IMR-90 (cell line): ENCODE data around the gene PTGR3. TPM values are rescaled to one million over a fixed set of nuclear protein-coding genes. Genes with fewer than 3 reads are reported as not detected.

Experiments
- ATAC-seq: fragments of 200-7000 bp; cut with Tn5 transposase; 2 replicates; pipeline ENCODE4 v1.9.1; 2020; ENCODE audit warnings: low read depth, mild to moderate bottlenecking, moderate library complexity
- BruUV-seq: library from RNA; stranded (reverse); fragments of 400-500 nt; replicated peaks from 2 replicates; lab custom pipeline; 2021; lab: Mats Ljungman, UMichigan
- CTCF ChIA-PET: fragments of 300-600 bp; formaldehyde crosslinking; extraction: SDS; loops from one replicate; lab custom pipeline; 2021; ENCODE audit warnings: antibody characterized with exemption; lab: Yijun Ruan, JAX
- POLR2A ChIA-PET: fragments of 300-600 bp; sonication (Branson Sonifier 250); formaldehyde crosslinking; loops from one replicate; lab custom pipeline; 2022; ENCODE audit warnings: antibody characterized with exemption; ENCODE audit not compliant: unreplicated experiment; lab: Charles Lee
- DNase-seq: peaks from one replicate; pipeline ENCODE4 v3.0.0; 2013
- H2AFZ ChIP-seq: replicated peaks from 2 replicates; pipeline ENCODE3; 2013; ENCODE audit warnings: low read length, mild to moderate bottlenecking; ENCODE audit not compliant: poor library complexity
- H2AK5ac ChIP-seq: 2 replicates; pipeline ENCODE4 v1.6.1; 2013; ENCODE audit warnings: low read depth, low read length, inconsistent platforms
- H2AK9ac ChIP-seq: replicated peaks from 2 replicates; pipeline ENCODE3; 2013; ENCODE audit warnings: mild to moderate bottlenecking, low read depth, low read length, moderate library complexity; ENCODE audit not compliant: poor library complexity
- H2BK120ac ChIP-seq: 2 replicates; pipeline ENCODE4 v1.6.1; 2013; ENCODE audit warnings: low read depth, low read length, inconsistent platforms
- H2BK15ac ChIP-seq: 3 replicates; pipeline ENCODE4 v1.6.1; 2013; ENCODE audit warnings: low read depth, low read length, inconsistent platforms
- H2BK20ac ChIP-seq: 2 replicates; pipeline ENCODE4 v1.6.1; 2013; ENCODE audit warnings: low read depth, mild to moderate bottlenecking, inconsistent platforms, low read length, moderate library complexity
- H2BK5ac ChIP-seq: 2 replicates; pipeline ENCODE4 v1.6.1; 2013; ENCODE audit warnings: mild to moderate bottlenecking, low read depth, low read length, inconsistent platforms; ENCODE audit not compliant: poor library complexity, severe bottlenecking
- H3K14ac ChIP-seq: replicated peaks from 2 replicates; pipeline ENCODE4 v1.6.1; 2013; ENCODE audit warnings: low read depth, low read length, inconsistent platforms
- H3K18ac ChIP-seq: 2 replicates; pipeline ENCODE4 v1.6.1; 2013; ENCODE audit warnings: low read depth, low read length, control low read depth
- H3K23ac ChIP-seq: 2 replicates; pipeline ENCODE4 v1.6.1; 2013; ENCODE audit warnings: low read depth, low read length, inconsistent platforms
- H3K27ac ChIP-seq: 2 replicates; pipeline ENCODE4 v1.5.1; 2013; ENCODE audit warnings: mild to moderate bottlenecking, control low read depth, low read length; ENCODE audit not compliant: insufficient read depth
- H3K27me3 ChIP-seq: 2 replicates; pipeline ENCODE4 v1.6.1; 2013; ENCODE audit warnings: low read length; ENCODE audit not compliant: control insufficient read depth, insufficient read depth
- H3K36me3 ChIP-seq: 2 replicates; pipeline ENCODE4 v1.6.1; 2013; ENCODE audit warnings: low read length, mixed read lengths; ENCODE audit not compliant: control insufficient read depth, insufficient read depth
- H3K4ac ChIP-seq: 2 replicates; pipeline ENCODE4 v1.6.1; 2013; ENCODE audit warnings: low read depth, low read length, inconsistent platforms
- H3K4me1 ChIP-seq: 2 replicates; pipeline ENCODE4 v1.6.1; 2013; ENCODE audit warnings: low read length, mixed read lengths; ENCODE audit not compliant: control insufficient read depth, insufficient read depth
- H3K4me2 ChIP-seq: 2 replicates; pipeline ENCODE4 v1.6.1; 2013; ENCODE audit warnings: low read depth, mild to moderate bottlenecking, control low read depth, low read length, moderate library complexity
- H3K4me3 ChIP-seq: 2 replicates; pipeline ENCODE4 v1.5.1; 2013; ENCODE audit warnings: low read depth, mild to moderate bottlenecking, control low read depth, low read length, moderate library complexity; ENCODE audit not compliant: insufficient read depth
- H3K56ac ChIP-seq: 2 replicates; pipeline ENCODE4 v1.6.1; 2013; ENCODE audit warnings: low read length, inconsistent platforms; ENCODE audit not compliant: insufficient read depth; ENCODE audit errors: extremely low read depth
- H3K79me1 ChIP-seq, 2 experiments: 2 replicates each; pipeline ENCODE4 v1.6.1; 2013; ENCODE audit warnings: low read length in 2 of 2, inconsistent platforms in 1 of 2, low read depth in 1 of 2
- H3K9ac ChIP-seq: 2 replicates; pipeline ENCODE4 v1.6.1; 2013; ENCODE audit warnings: low read depth, low read length, control low read depth
- H3K9me1 ChIP-seq: 2 replicates; pipeline ENCODE4 v1.6.1; 2013; ENCODE audit warnings: low read length, inconsistent platforms; ENCODE audit not compliant: insufficient read depth
- H3K9me3 ChIP-seq: 2 replicates; pipeline ENCODE4 v1.6.1; 2013; ENCODE audit warnings: low read length; ENCODE audit not compliant: control insufficient read depth, insufficient read depth
- H4K20me1 ChIP-seq: 2 replicates; pipeline ENCODE4 v1.6.1; 2013; ENCODE audit warnings: low read length, inconsistent platforms; ENCODE audit not compliant: insufficient read depth
- H4K5ac ChIP-seq: 2 replicates; pipeline ENCODE4 v1.6.1; 2013; ENCODE audit warnings: mild to moderate bottlenecking, low read depth, low read length, control low read depth
- H4K8ac ChIP-seq, 2 experiments: 2 replicates each; pipeline ENCODE4 v1.6.1; 2013; ENCODE audit warnings: low read depth in 2 of 2, low read length in 2 of 2, control low read depth in 1 of 2, inconsistent platforms in 1 of 2
- H4K91ac ChIP-seq: 2 replicates; pipeline ENCODE4 v1.6.1; 2013; ENCODE audit warnings: low read depth, low read length, inconsistent platforms; ENCODE audit not compliant: insufficient read depth
- BHLHE40 ChIP-seq: fragments of 150-350 bp; IDR thresholded peaks from 2 replicates; pipeline ENCODE4 v1.6.1; 2016; ENCODE audit warnings: mild to moderate bottlenecking, low read depth, low read length
- CEBPB ChIP-seq: IDR thresholded peaks from 2 replicates; pipeline ENCODE4 v1.6.1; 2012; ENCODE audit warnings: low read depth, low read length, improper control_type of control experiment
- CHD1 ChIP-seq: IDR thresholded peaks from 2 replicates; pipeline ENCODE4 v1.6.1; 2012; ENCODE audit warnings: low read depth, low read length, improper control_type of control experiment
- CTCF ChIP-seq: conservative IDR thresholded peaks from 2 replicates; pipeline ENCODE4 v1.5.1; 2012; ENCODE audit warnings: mild to moderate bottlenecking, low read depth, low read length, improper control_type of control experiment
- ELK1 ChIP-seq: fragments of 150-350 bp; IDR thresholded peaks from 2 replicates; pipeline ENCODE4 v1.6.1; 2016; ENCODE audit warnings: low read depth, mild to moderate bottlenecking, low read length, moderate library complexity, borderline replicate concordance
- FOS ChIP-seq: fragments of 150-350 bp; IDR thresholded peaks from 2 replicates; pipeline ENCODE4 v1.6.1; 2016; ENCODE audit warnings: low read depth, low read length
- MAFK ChIP-seq: IDR thresholded peaks from 2 replicates; pipeline ENCODE4 v1.6.1; 2012; ENCODE audit warnings: low read depth, low read length, improper control_type of control experiment
- MAZ ChIP-seq: IDR thresholded peaks from 2 replicates; pipeline ENCODE4 v1.6.1; 2012; ENCODE audit warnings: low read depth, mild to moderate bottlenecking, low read length, improper control_type of control experiment, moderate library complexity, borderline replicate concordance
- MXI1 ChIP-seq: IDR thresholded peaks from 2 replicates; pipeline ENCODE4 v1.6.1; 2012; ENCODE audit warnings: low read depth, mild to moderate bottlenecking, low read length, moderate library complexity, borderline replicate concordance
- NFE2L2 ChIP-seq: fragments of 150-350 bp; IDR thresholded peaks from 2 replicates; pipeline ENCODE4 v1.6.1; 2016; ENCODE audit warnings: low read depth, mild to moderate bottlenecking, low read length
- POLR2A ChIP-seq: IDR thresholded peaks from 2 replicates; pipeline ENCODE4 v1.6.1; 2012; ENCODE audit warnings: mild to moderate bottlenecking, low read depth, low read length
- RAD21 ChIP-seq: IDR thresholded peaks from 2 replicates; pipeline ENCODE4 v1.6.1; 2012; ENCODE audit warnings: low read length, improper control_type of control experiment
- RCOR1 ChIP-seq: IDR thresholded peaks from 2 replicates; pipeline ENCODE4 v1.6.1; 2012; ENCODE audit warnings: mild to moderate bottlenecking, low read length, improper control_type of control experiment; ENCODE audit not compliant: insufficient replicate concordance
- RFX5 ChIP-seq: IDR thresholded peaks from 2 replicates; pipeline ENCODE4 v1.8.0; 2012; ENCODE audit warnings: low read depth, mild to moderate bottlenecking, low read length, moderate library complexity
- SMC3 ChIP-seq: fragments of 150-350 bp; IDR thresholded peaks from 2 replicates; pipeline ENCODE4 v1.6.1; 2016; ENCODE audit warnings: low read depth, mild to moderate bottlenecking, antibody characterized with exemption, low read length, moderate library complexity
- USF2 ChIP-seq: fragments of 150-350 bp; IDR thresholded peaks from 2 replicates; pipeline ENCODE4 v1.6.1; 2017; ENCODE audit warnings: mild to moderate bottlenecking, antibody characterized with exemption, low read length, low read depth
- WGBS, 2 experiments: methylation state at CpG; one replicate each; pipeline versions ENCODE4 v1.1.5 to v1.1.7; 2013; ENCODE audit warnings: missing lambda C conversion rate in 2 of 2; ENCODE audit not compliant: insufficient read length in 1 of 2; ENCODE audit errors: extremely low coverage in 2 of 2; 5-methylcytosine and 5-hydroxymethylcytosine counted together
- dilution Hi-C: fragments of 300-500 bp; cut with HindIII; formaldehyde crosslinking; loops from one replicate; pipeline ENCODE4 v1.14.3; 2018; ENCODE audit warnings: low sequenced_read_pairs; ENCODE audit not compliant: unreplicated experiment
- in situ Hi-C: fragments of 300-500 bp; cut with MboI; formaldehyde crosslinking; loops from 3 replicates; pipeline ENCODE4 v1.14.3; 2019; ENCODE audit warnings: low sequenced_read_pairs, inconsistent platforms, mixed read lengths
- intact Hi-C: fragments of 100-400 bp; cut with micrococcal nuclease; formaldehyde crosslinking; loops from 2 replicates; pipeline ENCODE4 v1.10.0; 2022
- polyA plus RNA-seq, 3 experiments: library from polyadenylated mRNA; depleted of rRNA; stranded (reverse); fragments of >200 nt; gene quantifications; 2 replicates each; pipeline ENCODE4 v1.2.3, GENCODE V29; 2012; ENCODE audit warnings: low replicate concordance in 1 of 3
- total RNA-seq: library from RNA; depleted of rRNA; stranded (reverse); fragments of >200 nt; gene quantifications from 2 replicates; pipeline ENCODE4 v1.2.3, GENCODE V29; 2012

The PTGR3 gene
- total and polyA plus RNA-seq, 2 of the 4 experiments (the other 2 are of a cell fraction), result 16.1 to 26.4 TPM

GRCh38 chr18:75169411-75169810 lies 39.5 kb downstream of the PTGR3 start:
- H2BK120ac ChIP-seq, result no peak overlapping the region
- intact Hi-C loops, result no loop called here

More at GRCh38 chr18:75169411-75169810, 39.5 kb downstream of the PTGR3 start:
- no peak for TF ChIP-seq RFX5
- TF ChIP-seq SMC3, result no peak
- no peak for TF ChIP-seq BHLHE40
- no peak for TF ChIP-seq MXI1
- no peak for TF ChIP-seq RCOR1
- no peak for TF ChIP-seq CTCF
- TF ChIP-seq ELK1, result no peak
- no peak for TF ChIP-seq MAFK
- TF ChIP-seq NFE2L2, result no peak
- TF ChIP-seq FOS, result no peak
- no peak for TF ChIP-seq RAD21
- TF ChIP-seq POLR2A, result no peak
- TF ChIP-seq CEBPB, result no peak
- TF ChIP-seq USF2, result no peak
- no peak for TF ChIP-seq CHD1
- no peak for TF ChIP-seq MAZ
- in situ Hi-C loops, result no loop called here
- Histone ChIP-seq H3K23ac (no peak overlapping the region), H4K5ac (no peak overlapping the region), H3K4ac (no peak overlapping the region), H3K56ac (no peak overlapping the region), H2AK5ac (no peak overlapping the region), H3K36me3 (no peaks in the 10 kb centered on the region), H2BK5ac (no peak overlapping the region), H3K4me2 (no peak overlapping the region), H2AFZ (no peak overlapping the region), H3K18ac (no peak overlapping the region), H3K9me1 (no peaks in the 10 kb centered on the region), H2BK20ac (no peak overlapping the region), H3K9ac (no peak overlapping the region), H3K4me1 (no peaks in the 10 kb centered on the region), H3K79me1 (no peaks in the 10 kb centered on the region), H3K4me3 (no peak overlapping the region), H3K9me3 (peaks cover 8% of the 10 kb centered on the region; the same call in 1 of the 2 replicates), H4K20me1 (no peaks in the 10 kb centered on the region), H3K27me3 (peaks cover 16% of the 10 kb centered on the region), H4K8ac (no peak overlapping the region), H2BK15ac (no peak overlapping the region), H3K27ac (no peak overlapping the region), H3K14ac (no peak overlapping the region), H4K91ac (no peak overlapping the region), H2AK9ac (no peak overlapping the region)
- ChIA-PET CTCF (no interaction called here), POLR2A (no interaction called here)
- dilution Hi-C loops, result no loop called here
- DNase-seq (no peak), ATAC-seq (no peak)
- no TSS peak for BruUV-seq
- no CpG with 5 or more reads among the region's 9 CpGs for WGBS, 2 experiments
